NCI-H1048 (cell line): ENCODE results near the gene TAF12.
A peak's percentile ranks its signal among the peaks of the same experiment; 100 is the strongest.
"Not testable (repeated sequence)": the region's sequence is repeated elsewhere in the genome, so short reads cannot be mapped to it uniquely, and the experiment has no call there.

Experiments
- DNase-seq: peaks from one replicate; lab custom pipeline; 2025; lab: John Stamatoyannopoulos, UW

TAF12 gene

GRCh38 chr1:28581531-28582247 lies 61.2 kb downstream of the TAF12 start:
- DNase-seq = peak; percentile 84

GRCh38 chr1:28580722-28581530 lies 61.9 kb downstream of the TAF12 start:
- no peak for DNase-seq

DNA sequence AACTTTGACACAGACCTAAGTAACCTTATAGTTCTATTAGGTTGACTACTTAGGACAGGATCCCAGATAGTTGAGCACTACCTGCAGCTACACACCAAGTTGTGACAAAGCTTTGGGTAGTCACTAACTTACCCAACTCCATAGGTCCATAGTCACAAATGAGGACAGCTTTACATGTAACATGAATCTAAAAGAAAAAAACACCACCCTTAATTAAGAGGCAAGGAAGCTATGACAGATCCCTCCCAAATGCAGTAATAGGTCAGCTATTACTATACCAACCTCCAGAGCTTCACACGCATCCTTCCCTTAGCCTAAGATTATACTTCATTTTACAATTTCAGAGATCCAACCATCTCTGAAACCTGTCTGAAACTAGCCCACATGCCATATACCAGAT lies 63.5 kb downstream of the TAF12 start:
- DNase-seq = no peak

DNA sequence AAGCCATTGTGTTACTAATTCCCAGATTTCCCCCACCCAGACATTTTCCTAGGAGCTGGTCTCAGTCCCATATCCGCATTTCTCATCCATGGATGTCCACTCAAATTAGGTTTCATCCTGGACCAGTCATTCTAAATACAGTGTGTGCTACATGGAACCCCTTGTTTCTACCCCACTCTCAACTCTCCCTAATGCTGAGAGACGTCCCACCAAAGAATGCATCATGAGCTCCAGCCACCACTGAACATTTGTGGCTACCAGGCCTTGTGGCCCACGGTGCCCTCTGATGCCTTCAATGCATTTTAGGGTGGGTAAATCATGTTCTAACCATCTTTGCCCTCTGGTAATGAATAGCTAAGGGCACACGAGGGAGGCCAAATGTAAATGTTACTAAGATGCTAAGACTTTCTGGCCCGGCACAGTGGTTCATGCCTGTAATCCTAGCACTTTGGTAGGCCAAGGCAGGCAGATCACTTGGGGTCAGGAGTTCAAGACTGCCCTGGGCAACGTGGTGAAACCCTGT lies 64.1 kb downstream of the TAF12 start:
- DNase-seq = no peak

DNA sequence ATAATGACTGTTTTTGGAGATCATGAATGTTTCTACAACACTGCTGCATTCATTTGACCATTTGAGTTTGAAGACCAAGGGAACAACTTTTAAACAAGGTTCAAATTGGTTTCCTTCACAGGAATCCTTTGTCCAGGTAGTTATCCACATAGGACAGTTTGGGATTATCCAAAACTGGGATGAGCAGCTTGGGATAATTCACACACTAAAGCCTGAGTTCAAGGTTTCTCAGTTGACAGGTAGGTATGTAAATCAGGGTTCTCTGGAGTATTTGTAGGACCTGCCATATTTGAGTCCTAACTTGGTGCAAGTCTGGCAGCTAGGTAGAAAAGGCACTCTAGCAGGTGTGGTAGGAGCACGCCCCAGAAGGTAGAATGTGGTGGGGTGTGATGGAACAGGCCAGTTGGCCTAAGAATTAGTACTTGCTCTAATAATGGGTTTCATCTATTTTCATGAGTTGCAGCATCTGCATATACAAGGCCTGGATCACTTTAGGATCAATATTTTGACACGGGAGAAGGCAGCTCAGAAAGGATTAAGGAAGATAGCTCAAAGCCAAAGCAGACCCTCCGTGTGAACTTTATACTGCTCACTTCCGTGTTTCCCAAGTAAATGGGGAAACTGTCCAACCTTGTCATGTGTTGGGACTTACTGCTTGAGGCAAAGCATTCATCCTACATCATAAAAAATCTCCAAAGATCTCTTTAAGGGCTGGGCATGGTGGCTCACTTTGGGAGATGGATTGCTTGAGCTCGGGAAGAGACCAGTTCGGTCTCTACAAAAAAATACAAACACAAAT lies 64.9 kb downstream of the TAF12 start:
- DNase-seq = no peak

GRCh38 chr1:28577052-28577678 lies 65.7 kb downstream of the TAF12 start:
- DNase-seq = no peak

- no peak for DNase-seq
Observed at GRCh38 chr1:28573564-28573963, 69.3 kb downstream of the TAF12 start.

GRCh38 chr1:28572891-28573290 lies 70.0 kb downstream of the TAF12 start:
- DNase-seq = not testable (repeated sequence)

DNA sequence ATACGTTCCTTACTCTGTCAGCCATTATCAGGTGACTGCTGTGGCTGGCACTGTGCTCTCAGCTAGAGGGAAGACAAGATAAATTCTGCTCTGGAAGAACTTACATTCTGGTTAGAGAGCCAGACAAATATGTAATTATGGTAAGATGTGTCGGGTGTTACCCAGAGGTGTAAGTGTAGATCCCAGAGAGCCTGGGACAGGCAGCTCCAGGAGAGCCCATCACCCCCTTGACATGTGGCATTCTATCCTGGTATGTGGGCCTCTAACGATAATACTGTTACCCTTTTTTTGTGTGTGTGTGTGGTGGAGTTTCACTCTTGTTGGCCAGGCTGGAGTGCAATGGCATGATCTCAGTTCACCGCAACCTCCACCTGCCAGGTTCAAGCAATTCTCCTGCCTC lies 71.0 kb downstream of the TAF12 start:
- no peak for DNase-seq

DNA sequence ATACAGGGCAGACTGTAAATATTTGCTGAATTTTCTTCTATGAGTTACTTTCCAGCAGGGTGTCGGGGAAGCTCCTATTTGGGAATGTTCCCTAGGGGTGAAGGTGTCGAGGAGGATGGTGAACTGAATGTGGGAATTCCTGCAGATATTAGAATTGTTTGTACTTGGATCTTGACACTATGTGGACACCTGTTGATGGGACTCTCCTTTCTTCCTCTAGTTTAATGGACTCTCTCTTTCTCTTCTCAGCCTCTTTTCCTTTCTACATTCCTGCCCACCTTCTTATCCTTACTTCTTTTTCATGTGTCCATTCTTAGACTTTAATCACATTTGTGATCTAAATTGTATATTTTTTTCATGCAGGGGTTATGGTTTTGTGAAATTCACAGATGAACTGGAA lies 75.9 kb downstream of the TAF12 start:
- no peak for DNase-seq

DNA sequence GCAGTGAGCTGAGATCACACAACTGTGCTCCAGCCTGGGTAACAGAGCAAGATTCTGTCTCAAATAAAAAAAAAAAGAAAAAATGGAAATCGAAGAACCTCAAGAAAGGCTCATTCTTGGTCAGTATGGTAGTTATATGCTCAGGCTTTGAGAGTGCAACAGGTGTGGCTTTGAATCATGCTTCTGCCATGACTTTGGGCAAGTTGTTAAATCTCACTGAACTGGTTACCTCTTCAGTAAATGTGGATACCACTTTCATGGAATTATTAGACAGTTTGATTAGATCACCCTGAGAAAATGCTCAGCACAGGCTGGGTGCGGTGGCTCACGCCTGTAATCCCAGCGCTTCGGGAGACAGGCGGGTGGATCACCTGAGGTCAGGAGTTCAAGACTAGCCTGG lies 77.1 kb downstream of the TAF12 start:
- DNase-seq = no peak

GRCh38 chr1:28565040-28565439 lies 77.8 kb downstream of the TAF12 start:
- no peak for DNase-seq

DNA sequence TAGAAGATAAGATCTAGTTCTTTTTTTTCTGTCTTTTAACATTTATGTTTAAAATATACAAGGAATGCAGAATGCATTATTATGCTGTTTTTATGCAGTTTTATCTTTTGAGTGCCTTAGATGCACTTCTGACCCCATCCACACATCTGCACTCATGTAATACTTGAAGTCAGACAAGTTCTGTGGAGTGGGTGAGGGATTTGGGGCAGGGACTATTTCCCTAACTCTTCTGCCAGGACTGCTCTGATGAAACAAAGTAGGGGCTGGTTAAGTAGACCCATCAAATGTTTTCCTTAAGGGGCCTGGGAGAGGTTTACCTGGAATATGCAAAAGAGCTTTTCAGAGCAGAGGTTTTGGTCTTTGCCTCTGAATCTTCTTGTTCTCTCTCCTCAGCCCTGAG lies 78.6 kb downstream of the TAF12 start:
- no peak for DNase-seq

- DNase-seq = no peak
Observed at GRCh38 chr1:28560886-28561285, 82.0 kb downstream of the TAF12 start.
